ENCODE measurements around the gene PCDHA2. TPM values are rescaled to one million over a fixed set of nuclear protein-coding genes. Genes with fewer than 3 reads are reported as not detected.
"Not testable (repeated sequence)": the region's sequence is repeated elsewhere in the genome, so short reads cannot be mapped to it uniquely, and the experiment has no call there.

The PCDHA2 gene
- 1 to 10 TPM in 1 of 2 donors, under 1 TPM in 1; 0.99 to 3.3 TPM for total RNA-seq
- polyA plus RNA-seq (ENCODE audit: insufficient read length in 2 of 2): 1 to 10 TPM; 4.6 to 5.7 TPM
- long read RNA-seq, donor 1, full-length matches to known transcripts: 3 of 3 reads
- long read RNA-seq, donor 1, partial matches to known transcripts: 0 of 3 reads
- long read RNA-seq, donor 1, other reads (novel, unspliced or antisense): 0 of 3 reads
- long read RNA-seq, donor 2, full-length matches to known transcripts: 2 of 2 reads
- long read RNA-seq, donor 2, partial matches to known transcripts: 0 of 2 reads
- long read RNA-seq, donor 2, other reads (novel, unspliced or antisense): 0 of 2 reads
- long read RNA-seq, donor 3, full-length matches to known transcripts: 2 of 29 reads
- long read RNA-seq, donor 3, partial matches to known transcripts: 27 of 29 reads
- long read RNA-seq, donor 3, other reads (novel, unspliced or antisense): 0 of 29 reads
- long read RNA-seq, donor 4: 0 reads

DNA sequence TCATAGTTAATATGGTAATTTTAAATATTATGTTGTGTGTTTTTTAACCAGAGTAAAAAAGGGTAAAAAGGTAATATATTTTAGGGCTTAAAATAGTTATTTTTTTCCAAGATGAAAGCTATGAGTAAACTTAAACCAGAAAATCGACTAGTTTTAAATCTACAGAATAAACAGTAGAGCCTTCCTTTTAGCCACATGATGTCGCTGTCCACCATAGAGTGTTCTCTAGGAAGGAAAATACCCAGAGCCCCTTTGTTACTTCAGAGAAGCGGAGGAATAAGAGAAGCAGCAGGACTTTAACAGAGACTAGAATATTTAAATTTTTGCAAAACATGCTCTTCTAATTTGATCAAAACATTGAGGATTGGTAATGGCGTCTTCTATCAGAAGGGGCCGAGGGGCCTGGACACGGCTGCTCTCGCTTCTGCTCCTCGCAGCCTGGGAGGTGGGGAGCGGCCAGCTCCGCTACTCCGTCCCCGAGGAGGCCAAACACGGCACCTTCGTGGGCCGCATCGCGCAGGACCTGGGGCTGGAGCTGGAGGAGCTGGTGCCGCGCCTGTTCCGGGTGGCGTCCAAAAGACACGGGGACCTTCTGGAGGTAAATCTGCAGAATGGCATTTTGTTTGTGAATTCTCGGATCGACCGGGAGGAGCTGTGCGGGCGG lies at the start of gene PCDHA2:
PCDHA2 (plus strand) TSS at position 258 of the 664 bp plus-strand sequence.
- Histone ChIP-seq H3K9me3 (ENCODE audit: control insufficient read depth, insufficient read depth, low read length) (peaks cover 14% of the 10 kb centered on the region), H3K4me1 (ENCODE audit: control insufficient read depth, insufficient read depth, low read length) (no peaks in the 10 kb centered on the region), H3K4me3 (ENCODE audit: low read depth, low read length) (no peak within 1 kb of the TSS), H3K36me3 (ENCODE audit: control insufficient read depth, insufficient read depth, low read length) (peaks cover 8% of the 10 kb centered on the region), H3K27me3 (ENCODE audit: control insufficient read depth, insufficient read depth, low read length) (no peaks in the 10 kb centered on the region), H3K27ac (ENCODE audit: low read depth, low read length) (no peak within 1 kb of the TSS)
- WGBS (ENCODE audit: insufficient coverage): 18% methylated on average over 24 of the region's 27 CpGs
- peak in 2 of 6 donors; percentile 37 to 47 for DNase-seq (ENCODE audit: low read depth in 4 of 6, low spot score in 6 of 6)

DNA sequence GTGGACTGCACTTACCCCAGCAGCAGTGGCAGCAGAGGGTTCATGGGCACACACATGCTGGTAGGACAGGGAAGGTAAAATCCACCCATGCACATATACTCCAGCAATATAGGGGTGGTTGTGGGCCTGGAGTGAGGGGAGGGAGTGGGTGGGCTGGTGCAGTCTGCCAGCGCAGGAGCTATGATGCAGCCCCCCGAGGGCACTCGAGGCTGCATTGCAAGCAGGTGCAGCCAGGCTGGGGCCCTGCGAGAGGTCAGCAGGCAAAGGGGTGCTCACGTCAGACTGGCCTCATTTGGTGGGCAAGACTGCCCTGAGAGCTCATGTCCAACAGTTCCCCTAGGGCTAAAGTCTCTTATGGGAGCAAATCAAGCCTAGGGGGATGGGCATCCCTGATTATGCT lies 41.1 kb upstream of the PCDHA2 start:
- Histone ChIP-seq H3K4me3 (ENCODE audit: low read depth, low read length) (no peak overlapping the region), H3K27me3 (ENCODE audit: control insufficient read depth, insufficient read depth, low read length) (no peaks in the 10 kb centered on the region), H3K9me3 (ENCODE audit: control insufficient read depth, insufficient read depth, low read length) (peaks cover 6% of the 10 kb centered on the region), H3K36me3 (ENCODE audit: control insufficient read depth, insufficient read depth, low read length) (no peaks in the 10 kb centered on the region), H3K4me1 (ENCODE audit: control insufficient read depth, insufficient read depth, low read length) (no peaks in the 10 kb centered on the region), H3K27ac (ENCODE audit: low read depth, low read length) (no peak overlapping the region)
- WGBS (ENCODE audit: insufficient coverage): 79% methylated on average over 5 of the region's 5 CpGs
- DNase-seq (ENCODE audit: low read depth in 4 of 6, low spot score in 6 of 6): no peak

DNA sequence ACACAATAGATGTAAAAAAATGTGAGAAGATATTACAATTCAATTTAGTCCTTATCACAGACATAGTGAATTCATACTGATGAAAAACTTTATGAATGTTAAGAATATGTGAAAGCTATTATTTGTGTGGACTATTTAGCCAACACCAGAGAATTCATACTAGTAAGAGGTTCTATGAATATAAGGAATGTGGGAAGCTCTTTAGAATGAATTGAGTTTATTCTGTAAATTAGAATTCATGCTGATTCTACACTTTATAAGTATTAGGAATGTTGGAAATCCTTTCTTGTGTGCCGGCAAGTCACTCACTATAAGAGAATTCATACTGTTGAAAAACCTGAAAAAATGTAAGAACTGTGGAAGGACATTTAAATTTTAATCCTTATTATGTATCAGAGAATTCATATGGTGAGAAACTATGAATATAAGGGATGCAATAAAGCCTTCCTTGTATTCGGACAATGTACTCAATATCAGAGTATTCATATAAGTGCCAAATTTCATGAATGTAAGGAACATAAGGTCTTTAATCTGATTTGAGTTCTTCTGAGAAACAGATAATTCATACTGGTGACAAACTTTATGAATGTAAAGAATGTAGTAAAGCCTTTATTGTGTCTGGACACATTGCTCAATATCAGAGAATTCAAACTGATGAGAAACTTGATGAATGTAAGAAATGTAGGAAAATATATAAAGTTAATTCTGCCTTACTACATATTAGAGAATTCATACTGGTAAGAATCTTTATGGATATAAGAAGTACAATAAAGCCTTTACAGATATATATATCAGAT lies 30.3 kb upstream of the PCDHA2 start:
- peaks cover 27% of the 10 kb centered on the region for H3K9me3 ChIP-seq (ENCODE audit: control insufficient read depth, insufficient read depth, low read length)
- DNase-seq (ENCODE audit: low read depth in 4 of 6, low spot score in 6 of 6): no peak
- no peaks in the 10 kb centered on the region for H3K4me1 ChIP-seq (ENCODE audit: control insufficient read depth, insufficient read depth, low read length)
- no peaks in the 10 kb centered on the region for H3K36me3 ChIP-seq (ENCODE audit: control insufficient read depth, insufficient read depth, low read length)
- no CpG with 5 or more reads among the region's 2 CpGs for WGBS (ENCODE audit: insufficient coverage)
- no peak overlapping the region for H3K4me3 ChIP-seq (ENCODE audit: low read depth, low read length)
- H3K27ac ChIP-seq (ENCODE audit: low read depth, low read length): no peak overlapping the region
- H3K27me3 ChIP-seq (ENCODE audit: control insufficient read depth, insufficient read depth, low read length): no peaks in the 10 kb centered on the region

DNA sequence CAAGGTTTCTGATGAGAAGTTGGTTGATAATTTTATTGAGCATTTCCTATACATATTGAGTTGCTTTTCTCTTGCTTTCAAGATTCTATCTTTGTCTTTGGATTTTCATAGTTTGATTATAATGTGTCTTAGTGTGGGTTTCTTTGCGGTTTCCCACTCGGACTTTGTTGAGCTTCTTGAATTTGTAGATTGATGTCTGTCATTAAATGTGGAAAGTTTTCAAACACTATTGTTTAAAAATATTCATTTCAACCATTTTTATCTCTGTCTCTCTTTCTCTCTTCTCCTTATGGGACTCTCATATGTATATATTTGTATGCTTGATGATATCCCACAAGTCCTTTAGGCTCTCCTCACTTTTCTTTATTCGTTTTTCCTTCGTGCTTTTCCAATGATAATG lies 27.2 kb upstream of the PCDHA2 start:
- DNase-seq (ENCODE audit: low read depth in 4 of 6, low spot score in 6 of 6): no peak
- no peaks in the 10 kb centered on the region for H3K4me1 ChIP-seq (ENCODE audit: control insufficient read depth, insufficient read depth, low read length)
- no CpG with 5 or more reads among the region's 4 CpGs for WGBS (ENCODE audit: insufficient coverage)
- no peaks in the 10 kb centered on the region for H3K36me3 ChIP-seq (ENCODE audit: control insufficient read depth, insufficient read depth, low read length)
- no peaks in the 10 kb centered on the region for H3K27me3 ChIP-seq (ENCODE audit: control insufficient read depth, insufficient read depth, low read length)
- H3K9me3 ChIP-seq (ENCODE audit: control insufficient read depth, insufficient read depth, low read length): peaks cover 24% of the 10 kb centered on the region
- no peak overlapping the region for H3K27ac ChIP-seq (ENCODE audit: low read depth, low read length)
- H3K4me3 ChIP-seq (ENCODE audit: low read depth, low read length): no peak overlapping the region

DNA sequence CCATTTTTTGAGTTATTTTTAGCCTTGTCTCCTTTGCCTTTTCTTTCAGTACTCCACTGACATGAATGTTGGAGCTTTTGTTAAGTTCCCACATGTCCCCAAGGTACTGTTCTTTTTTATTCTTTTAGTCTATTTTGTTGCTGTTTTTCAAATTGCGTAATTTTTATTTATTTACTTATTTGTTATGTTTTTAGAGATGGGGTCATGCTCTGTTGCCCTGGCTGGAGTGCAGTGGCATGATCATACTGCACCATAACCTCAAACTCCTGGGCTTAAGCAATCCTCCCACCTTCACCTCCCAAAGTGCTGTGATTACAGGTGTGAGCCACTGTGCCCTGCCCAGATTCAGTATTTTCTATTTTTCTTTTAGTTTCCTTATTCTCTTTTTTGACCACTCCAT lies 14.1 kb upstream of the PCDHA2 start:
- WGBS (ENCODE audit: insufficient coverage): no CpG with 5 or more reads among the region's 1 CpG
- H3K9me3 ChIP-seq (ENCODE audit: control insufficient read depth, insufficient read depth, low read length): peaks cover 15% of the 10 kb centered on the region
- H3K4me1 ChIP-seq (ENCODE audit: control insufficient read depth, insufficient read depth, low read length): no peaks in the 10 kb centered on the region
- no peak overlapping the region for H3K4me3 ChIP-seq (ENCODE audit: low read depth, low read length)
- H3K27me3 ChIP-seq (ENCODE audit: control insufficient read depth, insufficient read depth, low read length): no peaks in the 10 kb centered on the region
- no peak for DNase-seq (ENCODE audit: low read depth in 4 of 6, low spot score in 6 of 6)
- H3K36me3 ChIP-seq (ENCODE audit: control insufficient read depth, insufficient read depth, low read length): no peaks in the 10 kb centered on the region
- no peak overlapping the region for H3K27ac ChIP-seq (ENCODE audit: low read depth, low read length)

DNA sequence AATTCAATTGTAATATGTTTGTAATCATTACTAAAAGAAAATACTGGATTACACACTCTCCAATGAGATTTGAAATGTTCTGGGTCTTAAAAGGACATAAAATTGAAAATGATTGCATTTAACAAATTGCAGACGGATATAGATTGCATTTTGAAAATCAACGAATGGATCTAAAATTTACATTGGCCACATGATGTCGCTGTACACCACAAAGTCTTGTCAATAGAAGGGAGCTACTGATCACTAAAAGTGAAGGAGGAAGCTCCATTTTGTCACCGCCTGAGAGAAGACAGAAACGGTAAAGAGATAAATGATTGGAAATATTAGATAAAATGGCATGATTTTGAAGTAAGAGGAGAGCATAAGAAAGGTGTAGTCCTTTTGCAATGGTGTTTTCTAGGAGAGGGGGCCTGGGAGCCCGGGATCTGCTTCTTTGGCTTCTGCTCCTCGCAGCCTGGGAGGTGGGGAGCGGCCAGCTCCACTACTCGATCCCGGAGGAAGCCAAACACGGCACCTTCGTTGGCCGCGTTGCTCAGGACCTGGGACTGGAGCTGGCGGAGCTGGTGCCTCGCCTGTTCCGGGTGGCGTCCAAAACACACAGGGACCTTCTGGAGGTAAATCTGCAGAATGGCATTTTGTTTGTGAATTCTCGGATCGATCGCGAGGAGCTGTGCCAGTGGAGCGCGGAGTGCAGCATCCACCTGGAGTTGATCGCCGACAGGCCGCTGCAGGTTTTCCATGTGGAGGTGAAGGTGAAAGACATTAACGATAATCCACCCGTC lies 8.6 kb upstream of the PCDHA2 start, which contains the start of gene PCDHA1:
PCDHA1 (plus strand) TSS at position 236 of the 782 bp plus-strand sequence.
- WGBS (ENCODE audit: insufficient coverage): 19% methylated on average over 24 of the region's 29 CpGs
- Histone ChIP-seq H3K9me3 (ENCODE audit: control insufficient read depth, insufficient read depth, low read length) (peaks cover 18% of the 10 kb centered on the region), H3K27ac (ENCODE audit: low read depth, low read length) (no peak within 1 kb of the TSS), H3K27me3 (ENCODE audit: control insufficient read depth, insufficient read depth, low read length) (peaks cover 2% of the 10 kb centered on the region), H3K4me1 (ENCODE audit: control insufficient read depth, insufficient read depth, low read length) (no peaks in the 10 kb centered on the region), H3K36me3 (ENCODE audit: control insufficient read depth, insufficient read depth, low read length) (no peaks in the 10 kb centered on the region), H3K4me3 (ENCODE audit: low read depth, low read length) (no peak within 1 kb of the TSS)
- peak in 2 of 6 donors; percentile 19 to 25 for DNase-seq (ENCODE audit: low read depth in 4 of 6, low spot score in 6 of 6)

DNA sequence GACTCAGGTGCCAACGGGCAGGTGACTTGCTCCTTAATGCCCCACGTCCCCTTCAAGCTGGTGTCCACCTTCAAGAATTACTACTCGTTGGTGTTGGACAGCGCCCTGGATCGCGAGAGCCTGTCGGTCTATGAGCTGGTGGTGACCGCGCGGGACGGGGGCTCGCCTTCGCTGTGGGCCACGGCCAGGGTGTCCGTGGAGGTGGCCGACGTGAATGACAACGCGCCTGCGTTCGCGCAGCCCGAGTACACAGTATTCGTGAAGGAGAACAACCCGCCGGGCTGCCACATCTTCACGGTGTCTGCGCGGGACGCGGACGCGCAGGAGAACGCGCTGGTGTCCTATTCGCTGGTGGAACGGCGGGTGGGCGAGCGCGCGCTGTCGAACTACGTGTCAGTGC lies 7.2 kb upstream of the PCDHA2 start:
- not testable (repeated sequence) for H3K27me3 ChIP-seq (ENCODE audit: control insufficient read depth, insufficient read depth, low read length); DNase-seq (ENCODE audit: low read depth in 4 of 6, low spot score in 6 of 6); H3K36me3 ChIP-seq (ENCODE audit: control insufficient read depth, insufficient read depth, low read length); H3K27ac ChIP-seq (ENCODE audit: low read depth, low read length); H3K4me1 ChIP-seq (ENCODE audit: control insufficient read depth, insufficient read depth, low read length); H3K4me3 ChIP-seq (ENCODE audit: low read depth, low read length)
- peaks cover 15% of the 10 kb centered on the region for H3K9me3 ChIP-seq (ENCODE audit: control insufficient read depth, insufficient read depth, low read length)
- 32% methylated on average over 44 of the region's 44 CpGs for WGBS (ENCODE audit: insufficient coverage)

DNA sequence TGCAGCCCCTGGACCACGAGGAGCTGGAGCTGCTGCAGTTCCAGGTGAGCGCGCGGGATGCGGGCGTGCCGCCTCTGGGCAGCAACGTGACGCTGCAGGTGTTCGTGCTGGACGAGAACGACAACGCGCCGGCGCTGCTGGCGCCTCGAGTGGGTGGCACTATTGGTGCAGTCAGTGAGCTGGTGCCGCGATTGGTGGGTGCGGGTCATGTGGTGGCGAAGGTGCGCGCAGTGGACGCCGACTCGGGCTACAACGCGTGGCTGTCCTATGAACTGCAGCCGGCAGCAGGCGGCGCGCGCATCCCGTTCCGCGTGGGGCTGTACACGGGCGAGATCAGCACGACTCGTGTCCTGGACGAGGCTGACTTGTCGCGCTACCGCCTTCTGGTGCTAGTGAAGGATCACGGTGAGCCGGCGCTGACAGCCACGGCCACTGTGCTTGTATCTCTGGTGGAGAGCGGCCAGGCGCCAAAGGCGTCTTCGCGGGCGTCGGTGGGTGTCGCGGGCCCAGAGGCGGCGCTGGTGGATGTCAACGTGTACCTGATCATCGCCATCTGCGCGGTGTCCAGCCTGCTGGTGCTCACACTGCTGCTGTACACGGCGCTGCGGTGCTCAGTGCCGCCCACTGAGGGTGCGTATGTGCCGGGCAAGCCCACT lies 6.7 kb upstream of the PCDHA2 start:
- 29% methylated on average over 70 of the region's 70 CpGs for WGBS (ENCODE audit: insufficient coverage)
- H3K9me3 ChIP-seq (ENCODE audit: control insufficient read depth, insufficient read depth, low read length): peaks cover 15% of the 10 kb centered on the region
- H3K27ac ChIP-seq (ENCODE audit: low read depth, low read length); DNase-seq (ENCODE audit: low read depth in 4 of 6, low spot score in 6 of 6); H3K4me1 ChIP-seq (ENCODE audit: control insufficient read depth, insufficient read depth, low read length); H3K27me3 ChIP-seq (ENCODE audit: control insufficient read depth, insufficient read depth, low read length); H3K4me3 ChIP-seq (ENCODE audit: low read depth, low read length); H3K36me3 ChIP-seq (ENCODE audit: control insufficient read depth, insufficient read depth, low read length): not testable (repeated sequence)
